Stimulated activated naive CD8-positive, alpha-beta T cell treated with anti-CD3 and anti-CD28 coated beads, Interleukin-15, Interleukin-2, amounts not matched to agents 100 U/mL and 50 U/mL, for 24 hours (primary cell): ENCODE measurements around the gene CEMIP.
A peak's percentile ranks its signal among the peaks of the same experiment; 100 is the strongest.

Experiments used
- ATAC-seq: fragments of 150-1000 bp; cut with Tn5 transposase; one replicate; pipeline ENCODE4 v1.10.0; 2021
- DNase-seq: peaks from one replicate; pipeline ENCODE4 v3.0.0; 2021

Gene CEMIP

DNA sequence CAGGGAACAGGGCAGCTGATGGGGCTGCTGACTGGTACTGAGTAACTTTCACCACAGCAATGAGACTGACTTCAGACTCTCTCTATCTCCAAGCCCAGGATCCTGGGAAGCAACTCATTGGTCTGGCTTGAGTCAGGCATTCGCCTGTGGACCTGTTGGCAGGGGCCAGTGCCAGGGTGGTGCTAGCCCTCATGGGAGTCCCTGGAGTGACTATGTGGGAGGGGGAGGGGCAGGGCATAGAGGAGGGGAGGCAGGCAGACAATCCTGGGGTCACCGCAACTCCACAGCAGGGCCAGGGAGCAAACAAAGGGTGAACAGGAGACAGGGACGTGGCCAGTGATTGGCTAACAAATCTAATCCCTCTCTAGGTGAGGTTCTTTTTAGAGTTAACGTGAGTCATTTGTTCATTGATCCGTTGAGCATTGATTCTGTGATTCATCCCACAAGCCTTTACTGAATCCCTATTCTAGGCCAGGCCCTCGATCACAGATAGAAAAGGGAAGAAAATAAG, 71.8 kb downstream of the CEMIP start:
- ATAC-seq: no peak
- DNase-seq: no peak

DNA sequence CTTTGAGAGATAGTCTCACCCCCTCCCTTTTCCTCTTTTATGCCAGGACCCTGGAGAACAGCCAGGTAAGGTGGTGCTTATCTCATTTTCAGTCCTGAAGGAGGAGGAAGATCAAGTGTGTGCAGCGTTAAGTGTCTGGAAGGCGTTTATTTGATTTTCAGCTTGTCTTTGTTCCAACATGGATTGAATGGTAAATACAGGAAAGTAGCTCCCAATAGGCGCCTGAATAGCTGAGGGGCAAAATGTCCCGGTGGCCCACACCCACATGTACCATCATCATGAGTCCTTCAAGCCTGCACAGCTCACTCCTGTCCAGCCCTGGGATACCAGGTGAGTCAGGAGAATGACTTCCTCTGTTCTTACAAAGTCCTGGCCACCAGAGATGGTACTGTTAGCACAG, 73.5 kb downstream of the CEMIP start:
- DNase-seq: no peak

DNA sequence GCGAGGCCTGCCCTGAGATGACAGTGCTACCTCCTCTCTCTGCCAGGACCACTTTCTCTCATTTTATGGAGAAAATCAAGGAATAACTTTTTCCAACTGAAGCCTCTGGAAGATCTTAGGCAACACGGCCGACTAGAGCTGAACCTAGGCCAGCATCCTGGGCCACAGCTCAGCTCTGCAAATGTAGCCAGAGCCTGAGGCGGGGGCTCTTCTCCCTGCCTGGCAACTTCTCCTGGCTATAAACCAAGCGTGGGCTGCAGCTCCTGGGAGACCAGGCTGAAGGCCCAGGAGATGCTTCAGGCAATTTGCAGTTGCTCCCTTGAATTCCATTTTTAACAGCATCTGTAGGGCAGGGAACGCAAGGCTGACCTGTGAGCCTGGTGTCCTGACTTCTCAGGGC, 74.9 kb downstream of the CEMIP start:
- ATAC-seq (no peak), DNase-seq (no peak)

More for the DNA sequence above, 73.5 kb downstream of the CEMIP start:
- ATAC-seq: no peak

- DNase-seq: no peak
- ATAC-seq: no peak
These were observed 76.0 kb downstream of the CEMIP start for GRCh38 chr15:80855206-80855605.

- peak; percentile 8 for DNase-seq
These were observed 77.2 kb downstream of the CEMIP start for GRCh38 chr15:80856400-80856799.

DNA sequence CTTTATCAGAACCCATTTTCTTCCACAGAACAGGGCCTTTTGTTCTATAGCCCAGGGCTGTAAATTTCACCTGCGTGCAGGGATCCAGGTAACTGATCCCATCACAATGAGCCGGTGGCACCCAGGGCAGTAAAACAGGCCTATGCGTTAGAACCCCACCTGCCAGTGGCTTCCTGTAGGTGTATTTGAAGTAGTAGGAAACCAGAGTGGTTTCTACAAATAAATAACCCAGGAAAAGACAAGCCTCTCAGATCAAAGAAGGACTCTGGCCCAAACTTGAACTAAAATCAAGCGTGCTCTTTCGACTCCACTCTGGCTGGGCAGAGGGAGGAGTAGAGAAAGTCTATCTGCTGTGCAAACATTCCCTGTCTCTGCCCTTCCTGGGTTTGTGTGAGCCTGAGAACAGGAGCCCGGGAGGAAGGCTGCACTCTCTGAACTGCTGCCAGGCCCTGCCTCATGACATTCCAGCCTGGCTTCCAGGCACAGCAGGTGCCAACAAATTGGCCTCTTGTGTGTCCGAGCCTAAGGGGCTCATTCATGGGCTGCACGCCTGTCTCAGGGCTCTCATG, 77.7 kb downstream of the CEMIP start:
- DNase-seq: no peak
- ATAC-seq: no peak

More at GRCh38 chr15:80856400-80856799, 77.2 kb downstream of the CEMIP start:
- no peak for ATAC-seq

DNA sequence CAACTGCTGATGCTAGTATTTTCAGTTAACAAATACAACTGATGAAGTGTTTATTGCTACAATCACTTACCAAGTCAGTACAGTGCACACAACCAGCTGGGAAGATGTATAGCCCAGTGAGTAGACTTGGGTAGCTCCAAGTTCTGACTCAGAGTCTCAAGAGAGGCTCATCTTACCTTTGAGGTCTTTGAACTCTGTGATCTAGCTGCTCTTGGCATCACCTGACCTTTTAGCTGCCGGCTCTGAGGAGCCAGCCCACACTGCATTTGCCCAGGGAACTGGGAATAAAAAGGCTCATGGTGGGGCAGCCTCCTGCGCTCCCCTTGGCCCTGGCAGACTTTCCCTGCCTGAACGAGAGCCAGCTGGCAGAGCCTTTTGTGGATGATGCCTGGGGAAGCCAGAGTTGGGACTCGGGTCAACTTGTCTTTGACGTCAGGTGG, 82.6 kb downstream of the CEMIP start:
- no peak for ATAC-seq
- DNase-seq: no peak

- DNase-seq (no peak), ATAC-seq (no peak)
These were observed 85.5 kb downstream of the CEMIP start for GRCh38 chr15:80864666-80865065.

GRCh38 chr15:80866936-80867335, 87.8 kb downstream of the CEMIP start:
- DNase-seq: no peak
- no peak for ATAC-seq

DNA sequence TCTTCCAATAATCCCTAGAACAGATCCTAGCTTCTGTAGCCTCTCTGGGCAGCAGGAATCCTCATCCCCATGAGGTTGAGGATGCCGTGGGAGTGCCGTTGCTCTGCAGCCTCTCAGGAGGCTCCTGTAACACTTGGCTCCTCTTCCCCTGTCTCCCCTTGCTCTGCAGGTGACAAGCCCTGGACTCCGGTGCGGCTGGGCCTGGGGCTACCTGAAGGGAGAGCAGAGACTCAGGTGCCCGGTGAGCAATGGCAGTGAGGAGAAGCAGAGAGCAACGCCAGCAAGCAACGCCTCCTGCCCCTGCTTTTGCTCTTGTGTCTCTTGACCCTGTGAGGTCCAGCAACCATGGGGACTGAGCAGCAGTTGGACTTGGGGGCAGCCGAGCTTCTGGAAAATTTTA, 91.2 kb downstream of the CEMIP start:
- ATAC-seq (no peak), DNase-seq (no peak)

DNA sequence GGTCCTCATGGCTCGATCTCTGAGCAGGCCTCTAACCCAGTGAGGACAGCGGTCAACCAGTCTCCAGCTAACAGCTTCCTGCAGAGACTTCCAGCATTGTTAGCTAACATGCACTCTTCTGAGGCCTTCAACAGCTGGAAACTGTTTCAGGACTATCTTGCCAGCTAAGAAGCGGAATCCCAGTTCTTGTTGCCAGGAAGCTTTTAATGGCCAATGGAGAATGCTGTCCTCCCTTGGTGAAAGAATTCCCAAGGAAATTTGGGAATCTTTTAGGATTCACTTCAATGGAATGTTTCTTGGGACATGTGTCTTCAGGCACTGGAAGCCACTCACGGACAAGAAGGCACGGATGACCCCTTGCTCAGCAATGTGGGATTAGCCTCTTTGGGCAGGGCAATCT, 91.7 kb downstream of the CEMIP start:
- ATAC-seq (no peak), DNase-seq (no peak)

DNA sequence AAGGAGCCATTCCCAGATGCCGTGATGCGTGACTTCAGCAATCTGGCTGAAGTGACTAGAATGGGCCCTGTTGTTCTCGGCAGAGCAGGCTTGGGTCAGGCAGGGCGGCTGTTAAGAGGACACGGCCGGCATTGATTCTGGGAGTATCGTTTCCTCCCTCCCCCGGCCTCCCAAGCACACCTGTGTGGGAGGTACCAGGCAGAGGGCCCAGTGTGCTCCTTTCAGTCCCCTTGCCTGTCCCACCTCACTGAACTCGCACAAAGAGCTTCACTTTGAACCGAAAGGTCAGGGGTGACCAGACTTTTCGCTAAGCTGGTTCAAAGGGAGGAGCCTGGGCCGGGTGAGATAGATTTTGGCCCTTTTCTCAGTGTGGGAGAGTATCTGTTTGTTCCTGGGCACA, 92.7 kb downstream of the CEMIP start:
- DNase-seq: no peak
- ATAC-seq: no peak

GRCh38 chr15:80873366-80873952, 94.3 kb downstream of the CEMIP start:
- no peak for DNase-seq
- no peak for ATAC-seq

GRCh38 chr15:80875568-80876347, 96.6 kb downstream of the CEMIP start:
- ATAC-seq: no peak

GRCh38 chr15:80876348-80876674, 97.1 kb downstream of the CEMIP start:
- ATAC-seq (no peak), DNase-seq (no peak)

More at GRCh38 chr15:80875568-80876347, 96.6 kb downstream of the CEMIP start:
- no peak for DNase-seq

DNA sequence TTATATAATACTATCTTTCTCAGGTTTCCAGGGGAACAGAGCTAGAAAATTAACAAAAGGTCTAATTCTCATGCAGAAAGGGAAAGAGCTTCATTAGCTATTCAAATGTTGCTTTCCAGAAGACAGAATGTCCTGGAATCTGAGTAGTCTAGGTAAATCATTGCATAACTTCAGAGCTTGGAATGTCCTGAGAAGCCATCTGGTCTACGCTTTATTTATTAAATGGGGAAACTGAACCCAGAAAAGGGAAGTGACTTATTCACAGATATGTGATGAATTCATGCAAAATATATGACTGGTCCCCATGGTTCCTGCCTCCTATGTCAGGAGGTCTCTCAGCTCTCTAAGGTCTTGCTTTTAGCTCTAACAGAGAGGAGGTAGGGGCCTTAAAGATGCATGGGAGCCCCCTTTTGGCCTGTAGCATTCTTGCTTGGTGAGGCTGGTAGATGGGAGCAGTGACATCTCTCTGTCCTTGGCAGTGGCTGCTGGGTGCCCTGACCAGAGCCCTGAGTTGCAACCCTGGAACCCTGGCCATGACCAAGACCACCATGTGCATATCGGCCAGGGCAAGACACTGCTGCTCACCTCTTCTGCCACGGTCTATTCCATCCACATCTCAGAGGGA, 99.2 kb downstream of the CEMIP start:
- DNase-seq (no peak), ATAC-seq (no peak)

DNA sequence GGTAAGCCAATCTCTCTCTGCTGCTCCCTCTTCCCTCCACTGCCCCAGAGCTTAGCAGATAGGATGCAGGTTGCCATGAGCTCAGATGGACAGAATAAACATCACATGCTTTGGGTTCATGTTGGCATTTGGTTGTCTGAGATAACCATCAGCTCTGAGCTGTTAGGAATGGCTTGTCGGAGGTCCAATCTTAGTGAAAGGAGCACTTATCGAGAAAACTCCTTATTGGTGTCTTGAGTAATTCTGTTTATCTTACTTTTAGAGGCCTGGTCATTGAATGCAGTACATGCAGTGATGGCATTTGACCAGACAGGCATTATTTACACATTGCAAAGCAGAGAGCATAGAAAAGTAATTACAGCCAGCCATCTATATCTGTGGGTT, 99.7 kb downstream of the CEMIP start:
- DNase-seq (no peak), ATAC-seq (no peak)

- no peak for ATAC-seq
- no peak for DNase-seq
These were observed 100.9 kb downstream of the CEMIP start for GRCh38 chr15:80880086-80880485.

DNA sequence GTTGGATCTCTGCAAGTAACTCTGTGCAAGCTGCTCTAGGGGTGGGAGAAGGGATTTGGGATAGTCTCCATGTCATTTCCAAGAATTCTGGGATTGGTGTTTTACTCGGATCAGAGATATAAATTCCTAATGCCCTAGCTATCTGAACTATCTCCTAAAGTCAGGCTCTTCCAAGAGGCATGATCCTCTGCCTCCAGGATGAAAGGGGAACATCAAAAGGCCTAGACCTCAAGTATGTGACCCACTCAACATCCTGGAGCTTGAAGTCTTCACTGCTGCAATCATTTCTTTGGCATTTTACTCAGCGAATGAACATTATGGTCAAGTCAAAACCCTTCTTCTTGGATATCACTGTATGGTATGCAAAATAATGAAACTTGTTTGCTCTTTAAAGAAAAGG, 104.5 kb downstream of the CEMIP start:
- no peak for DNase-seq
- ATAC-seq: no peak

DNA sequence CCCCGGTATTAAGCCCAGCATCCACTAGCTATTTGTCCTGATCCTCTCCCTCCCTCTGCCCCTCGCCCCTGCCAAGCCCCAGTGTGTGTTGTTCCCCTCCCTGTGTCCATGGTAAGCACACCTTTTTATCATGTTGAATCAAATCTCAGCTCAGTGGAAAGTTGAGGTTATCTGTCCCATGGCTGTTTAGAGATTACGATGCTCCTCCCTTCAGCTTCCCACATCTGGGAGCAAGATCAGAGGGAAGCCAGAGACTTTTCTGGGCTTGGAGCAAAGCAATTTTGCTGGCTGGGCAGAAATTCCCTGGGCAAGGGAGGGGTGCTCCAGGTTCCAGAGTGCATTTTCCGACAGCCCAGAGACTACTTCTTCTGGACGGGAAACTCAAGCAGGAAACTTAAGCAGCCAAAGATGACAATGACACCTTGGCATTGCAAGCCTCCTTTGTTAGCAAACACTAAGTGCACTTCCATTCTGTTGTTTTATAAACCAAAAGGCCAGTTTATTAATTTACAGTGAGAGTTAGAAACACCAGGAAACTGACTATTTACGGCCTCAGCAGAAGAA, 105.9 kb downstream of the CEMIP start:
- ATAC-seq (no peak), DNase-seq (no peak)

- no peak for ATAC-seq
- no peak for DNase-seq
These were observed 108.0 kb downstream of the CEMIP start for GRCh38 chr15:80887148-80887547.

DNA sequence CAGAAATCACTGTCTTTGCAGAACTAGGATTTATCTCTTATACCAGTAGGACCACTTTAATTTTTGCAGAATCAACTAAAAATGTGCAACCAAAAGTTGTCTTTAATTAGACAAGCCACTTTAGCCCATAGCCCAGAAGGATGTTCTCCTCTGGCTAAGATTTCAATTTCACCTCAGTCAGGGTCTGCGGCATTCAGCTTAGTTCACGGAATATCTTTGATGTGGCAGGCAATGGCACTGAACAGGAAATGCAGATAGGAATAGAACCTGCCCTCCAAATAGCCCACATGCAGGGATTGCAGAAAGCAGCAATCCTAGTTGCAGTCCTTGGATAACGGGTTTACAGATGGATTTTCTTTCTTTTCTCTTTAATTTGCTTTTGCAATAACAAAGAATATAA, 109.7 kb downstream of the CEMIP start:
- ATAC-seq (no peak), DNase-seq (no peak)
